AG09319 (cell line): ENCODE results near the gene KRTAP10-9.
"Not testable (repeated sequence)": the region's sequence is repeated elsewhere in the genome, so short reads cannot be mapped to it uniquely, and the experiment has no call there.

Experiments
- DNase-seq: peaks from one replicate; pipeline ENCODE4 v3.0.0-alpha.2; 2010; ENCODE audit warnings: low read depth; ENCODE audit errors: extremely low read depth
- CTCF ChIP-seq: IDR thresholded peaks from 2 replicates; pipeline ENCODE4 v1.5.1; 2011; ENCODE audit warnings: low read depth, mild to moderate bottlenecking, inconsistent platforms, low read length, moderate library complexity

Gene KRTAP10-9

GRCh38 chr21:44630440-44630839 lies 3.5 kb downstream of the KRTAP10-9 start:
- no peak for TF ChIP-seq CTCF
- DNase-seq: no peak

- TF ChIP-seq CTCF: no peak
- DNase-seq: no peak
Observed at GRCh38 chr21:44632067-44632466, 5.2 kb downstream of the KRTAP10-9 start.

- TF ChIP-seq CTCF: no peak
- DNase-seq: no peak
Observed at GRCh38 chr21:44636209-44637017, 9.5 kb downstream of the KRTAP10-9 start.

- TF ChIP-seq CTCF: no peak
- DNase-seq: no peak
Observed at GRCh38 chr21:44637018-44637850, 10.3 kb downstream of the KRTAP10-9 start, which contains the start of gene KRTAP10-10. TSS of gene KRTAP10-10 (plus strand) at chr21:44637356. CDS start at chr21:44637418, 62 bp downstream.

GRCh38 chr21:44637851-44638348 lies 11.0 kb downstream of the KRTAP10-9 start:
- DNase-seq: not testable (repeated sequence)

GRCh38 chr21:44638506-44639330 lies 11.8 kb downstream of the KRTAP10-9 start:
- not testable (repeated sequence) for DNase-seq

- TF ChIP-seq CTCF: no peak
- DNase-seq: no peak
Observed at GRCh38 chr21:44639331-44639655, 12.4 kb downstream of the KRTAP10-9 start.
